ENCODE data around the gene EIF2AK3.

DNA sequence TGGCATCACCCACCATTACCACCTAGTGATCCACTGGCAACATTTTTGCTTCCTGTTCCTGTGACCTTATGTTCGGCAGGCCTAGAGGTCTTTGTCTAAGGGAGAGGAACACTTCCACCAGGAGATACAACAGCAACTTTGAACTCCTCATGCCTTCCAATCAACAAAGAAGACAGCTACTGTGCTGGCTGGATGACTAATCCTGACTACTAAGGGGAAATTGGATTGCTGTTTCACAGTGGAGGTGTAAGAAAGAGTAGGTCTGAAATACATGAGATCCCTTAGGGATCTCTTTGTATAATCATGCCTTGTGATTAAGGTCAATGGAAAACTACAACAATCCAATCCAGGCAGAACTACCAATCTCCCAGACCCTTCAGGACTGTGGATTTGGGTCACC is 45.2 kb downstream of the EIF2AK3 start:
- TF ChIP-seq, protein P1, sequence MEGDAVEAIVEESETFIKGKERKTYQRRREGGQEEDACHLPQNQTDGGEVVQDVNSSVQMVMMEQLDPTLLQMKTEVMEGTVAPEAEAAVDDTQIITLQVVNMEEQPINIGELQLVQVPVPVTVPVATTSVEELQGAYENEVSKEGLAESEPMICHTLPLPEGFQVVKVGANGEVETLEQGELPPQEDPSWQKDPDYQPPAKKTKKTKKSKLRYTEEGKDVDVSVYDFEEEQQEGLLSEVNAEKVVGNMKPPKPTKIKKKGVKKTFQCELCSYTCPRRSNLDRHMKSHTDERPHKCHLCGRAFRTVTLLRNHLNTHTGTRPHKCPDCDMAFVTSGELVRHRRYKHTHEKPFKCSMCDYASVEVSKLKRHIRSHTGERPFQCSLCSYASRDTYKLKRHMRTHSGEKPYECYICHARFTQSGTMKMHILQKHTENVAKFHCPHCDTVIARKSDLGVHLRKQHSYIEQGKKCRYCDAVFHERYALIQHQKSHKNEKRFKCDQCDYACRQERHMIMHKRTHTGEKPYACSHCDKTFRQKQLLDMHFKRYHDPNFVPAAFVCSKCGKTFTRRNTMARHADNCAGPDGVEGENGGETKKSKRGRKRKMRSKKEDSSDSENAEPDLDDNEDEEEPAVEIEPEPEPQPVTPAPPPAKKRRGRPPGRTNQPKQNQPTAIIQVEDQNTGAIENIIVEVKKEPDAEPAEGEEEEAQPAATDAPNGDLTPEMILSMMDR (IDR thresholded peaks at IDR 0.05; ENCODE audit: poor library complexity): no peak
- TF ChIP-seq EZH2phosphoT487 (IDR thresholded peaks at IDR 0.05; ENCODE audit: low read depth, severe bottlenecking, unreplicated experiment): no peak
